HepG2 (cell line): Measurements from ENCODE around the gene TMEM217. TPM values are rescaled to one million over a fixed set of nuclear protein-coding genes. Genes with fewer than 3 reads are reported as not detected.
A peak's percentile ranks its signal among the peaks of the same experiment; 100 is the strongest.

ENCODE experiments used
- EHMT2 ChIP-seq: fragments of 200-600 bp; sonication (generic); IDR thresholded peaks from 2 replicates; pipeline ENCODE4 v1.7.0; 2017; ENCODE audit warnings: antibody characterized with exemption, low read depth, low read length, borderline replicate concordance
- FOXA3 ChIP-seq: IDR thresholded peaks from 2 replicates; pipeline ENCODE4 v1.6.1; 2016; ENCODE audit warnings: missing genetic modification reagents, missing compliant biosample characterization
- HDAC2 ChIP-seq: sonication (generic); formaldehyde crosslinking; IDR thresholded peaks from 2 replicates; pipeline ENCODE4 v1.4.0; 2020; ENCODE audit warnings: missing genetic modification reagents
- KDM2A ChIP-seq: sonication (generic); formaldehyde crosslinking; IDR thresholded peaks from 2 replicates; pipeline ENCODE4 v1.4.0; 2020; ENCODE audit warnings: low read depth, missing genetic modification reagents, borderline replicate concordance
- MAX ChIP-seq: IDR thresholded peaks from 2 replicates; pipeline ENCODE4 v1.6.1; 2012; ENCODE audit warnings: inconsistent platforms
- MED1 ChIP-seq: sonication (generic); formaldehyde crosslinking; IDR thresholded peaks from 2 replicates; pipeline ENCODE4 v1.4.0; 2020; ENCODE audit warnings: missing genetic modification reagents
- MED8 ChIP-seq: sonication (generic); formaldehyde crosslinking; IDR thresholded peaks from 2 replicates; pipeline ENCODE4 v1.8.1; 2023; ENCODE audit warnings: mild to moderate bottlenecking, missing genetic modification reagents; ENCODE audit not compliant: insufficient replicate concordance
- POGZ ChIP-seq: sonication (generic); formaldehyde crosslinking; IDR thresholded peaks from 2 replicates; pipeline ENCODE4 v1.4.0; 2020; ENCODE audit warnings: mild to moderate bottlenecking, missing genetic modification reagents
- SKI ChIP-seq: fragments of 450-650 bp; IDR thresholded peaks from one replicate; pipeline ENCODE4 v1.6.1; 2018; ENCODE audit warnings: mild to moderate bottlenecking; ENCODE audit not compliant: partially characterized antibody
- SP1 ChIP-seq, 2 experiments: fragments of 450-650 bp in 1 of 2; sonication (generic) in 1 of 2; formaldehyde crosslinking in 1 of 2; IDR thresholded peaks; 2 replicates each; pipeline versions ENCODE4 v1.4.0 to v1.6.1; 2016 to 2020; ENCODE audit warnings: missing genetic modification reagents in 1 of 2
- SRSF1 ChIP-seq: fragments of 200-400 bp; formaldehyde crosslinking; optimal IDR thresholded peaks from 2 replicates; pipeline ENCODE3; 2017; ENCODE audit warnings: mild to moderate bottlenecking, low read depth, low read length, moderate library complexity
- ZEB1 ChIP-seq: IDR thresholded peaks from 2 replicates; pipeline ENCODE4 v1.6.1; 2012; ENCODE audit warnings: mild to moderate bottlenecking, low read depth, inconsistent platforms; ENCODE audit not compliant: insufficient replicate concordance
- ZFP90 ChIP-seq: sonication (generic); formaldehyde crosslinking; IDR thresholded peaks from 2 replicates; pipeline ENCODE4 v1.8.0; 2022; ENCODE audit warnings: missing genetic modification reagents, mild to moderate bottlenecking, inconsistent platforms, borderline replicate concordance
- ZMYM3 ChIP-seq: sonication (generic); formaldehyde crosslinking; IDR thresholded peaks from 2 replicates; pipeline ENCODE4 v1.5.1; 2020; ENCODE audit warnings: mild to moderate bottlenecking, missing genetic modification reagents
- ZNF280B ChIP-seq: sonication (generic); formaldehyde crosslinking; IDR thresholded peaks from 2 replicates; pipeline ENCODE4 v1.5.0; 2020; ENCODE audit warnings: missing genetic modification reagents, mild to moderate bottlenecking, borderline replicate concordance
- ZNF720 ChIP-seq: sonication (generic); formaldehyde crosslinking; IDR thresholded peaks from 2 replicates; pipeline ENCODE4 v1.4.0; 2020; ENCODE audit warnings: missing genetic modification reagents
- ZNF792 ChIP-seq: IDR thresholded peaks from 2 replicates; pipeline ENCODE4 v1.6.1; 2016
- polyA plus RNA-seq, 8 experiments: library from polyadenylated mRNA; depleted of rRNA in 3 of 8; stranded (reverse) in 7 of 8; unstranded in 1 of 8; fragments of >200 nt; fragmentation: Illumina TruSeq in 4 of 8; extraction: Trizol in 4 of 8; gene quantifications; 2 replicates each; pipeline versions ENCODE4 v1.2.1 to v1.2.3, GENCODE V29; 2011 to 2016; ENCODE audit warnings: low read depth in 4 of 8, missing spikeins in 1 of 8, mixed read lengths in 1 of 8; ENCODE audit not compliant: insufficient read depth in 1 of 8
- total RNA-seq, 5 experiments: library from RNA; depleted of rRNA; stranded (reverse); fragments of >200 nt; fragmentation: Illumina TruSeq; extraction: Trizol; gene quantifications; 2 replicates each; pipeline ENCODE4 v1.2.3, GENCODE V29; 2016; ENCODE audit warnings: low read depth in 1 of 5
- TF ChIP-seq, protein P1 (sequence below): IDR thresholded peaks from 2 replicates; pipeline ENCODE4 v1.6.1; 2016; ENCODE audit warnings: low read depth, missing genetic modification reagents, missing compliant biosample characterization
- TF ChIP-seq, protein P2 (sequence below): sonication (generic); formaldehyde crosslinking; IDR thresholded peaks from 2 replicates; pipeline ENCODE4 v1.8.1; 2023; ENCODE audit warnings: mild to moderate bottlenecking, inconsistent platforms, moderate library complexity, missing genetic modification reagents, borderline replicate concordance

TMEM217 gene
- total and polyA plus RNA-seq, 2 of the 13 experiments (the other 11 are each of a cell fraction or from before 2014, with no cell fraction given): 2.3 to 3.4 TPM

DNA sequence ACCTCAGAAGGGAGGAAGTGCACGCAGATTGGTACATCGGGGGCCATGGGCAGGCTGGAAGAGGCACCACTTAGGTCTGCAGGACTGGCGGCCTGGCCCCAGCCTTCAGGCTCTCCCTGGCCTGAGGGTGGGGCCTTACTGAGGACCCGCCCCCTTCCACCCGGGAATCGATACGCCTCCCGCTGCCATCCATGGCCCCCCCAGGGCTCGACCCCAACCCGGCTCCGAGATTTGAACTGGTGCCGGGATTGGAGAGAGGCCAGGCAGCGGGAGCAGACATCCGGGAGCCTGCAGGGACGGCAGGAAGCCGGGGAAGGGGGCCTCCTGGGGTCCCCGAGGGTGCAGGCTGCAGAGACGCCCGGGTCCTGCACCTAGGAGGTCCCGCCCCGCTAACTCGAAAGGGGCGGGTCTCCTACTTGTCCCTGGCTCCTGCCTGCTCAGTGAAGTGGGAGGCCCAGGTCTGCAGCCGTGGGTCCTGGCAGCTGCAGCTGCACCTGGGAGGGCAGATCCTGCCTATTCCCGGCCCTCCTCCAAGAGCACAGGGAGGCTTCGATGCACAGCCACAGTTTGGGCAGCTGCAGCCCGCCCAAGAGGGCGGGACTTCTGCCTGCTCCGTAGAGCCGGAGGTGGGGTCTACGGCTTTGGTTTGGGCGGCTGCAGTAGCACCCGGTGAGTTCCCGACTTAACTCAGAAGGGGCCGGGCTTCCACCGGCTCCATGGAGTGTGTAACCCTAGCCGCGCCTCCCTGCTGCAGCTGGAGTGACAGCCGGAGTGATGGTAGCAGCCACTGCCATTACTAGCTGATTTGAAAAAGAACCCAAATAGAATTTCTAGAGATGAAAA is 35.6 kb downstream of the TMEM217 start (continued):
- TF ChIP-seq, protein P1, sequence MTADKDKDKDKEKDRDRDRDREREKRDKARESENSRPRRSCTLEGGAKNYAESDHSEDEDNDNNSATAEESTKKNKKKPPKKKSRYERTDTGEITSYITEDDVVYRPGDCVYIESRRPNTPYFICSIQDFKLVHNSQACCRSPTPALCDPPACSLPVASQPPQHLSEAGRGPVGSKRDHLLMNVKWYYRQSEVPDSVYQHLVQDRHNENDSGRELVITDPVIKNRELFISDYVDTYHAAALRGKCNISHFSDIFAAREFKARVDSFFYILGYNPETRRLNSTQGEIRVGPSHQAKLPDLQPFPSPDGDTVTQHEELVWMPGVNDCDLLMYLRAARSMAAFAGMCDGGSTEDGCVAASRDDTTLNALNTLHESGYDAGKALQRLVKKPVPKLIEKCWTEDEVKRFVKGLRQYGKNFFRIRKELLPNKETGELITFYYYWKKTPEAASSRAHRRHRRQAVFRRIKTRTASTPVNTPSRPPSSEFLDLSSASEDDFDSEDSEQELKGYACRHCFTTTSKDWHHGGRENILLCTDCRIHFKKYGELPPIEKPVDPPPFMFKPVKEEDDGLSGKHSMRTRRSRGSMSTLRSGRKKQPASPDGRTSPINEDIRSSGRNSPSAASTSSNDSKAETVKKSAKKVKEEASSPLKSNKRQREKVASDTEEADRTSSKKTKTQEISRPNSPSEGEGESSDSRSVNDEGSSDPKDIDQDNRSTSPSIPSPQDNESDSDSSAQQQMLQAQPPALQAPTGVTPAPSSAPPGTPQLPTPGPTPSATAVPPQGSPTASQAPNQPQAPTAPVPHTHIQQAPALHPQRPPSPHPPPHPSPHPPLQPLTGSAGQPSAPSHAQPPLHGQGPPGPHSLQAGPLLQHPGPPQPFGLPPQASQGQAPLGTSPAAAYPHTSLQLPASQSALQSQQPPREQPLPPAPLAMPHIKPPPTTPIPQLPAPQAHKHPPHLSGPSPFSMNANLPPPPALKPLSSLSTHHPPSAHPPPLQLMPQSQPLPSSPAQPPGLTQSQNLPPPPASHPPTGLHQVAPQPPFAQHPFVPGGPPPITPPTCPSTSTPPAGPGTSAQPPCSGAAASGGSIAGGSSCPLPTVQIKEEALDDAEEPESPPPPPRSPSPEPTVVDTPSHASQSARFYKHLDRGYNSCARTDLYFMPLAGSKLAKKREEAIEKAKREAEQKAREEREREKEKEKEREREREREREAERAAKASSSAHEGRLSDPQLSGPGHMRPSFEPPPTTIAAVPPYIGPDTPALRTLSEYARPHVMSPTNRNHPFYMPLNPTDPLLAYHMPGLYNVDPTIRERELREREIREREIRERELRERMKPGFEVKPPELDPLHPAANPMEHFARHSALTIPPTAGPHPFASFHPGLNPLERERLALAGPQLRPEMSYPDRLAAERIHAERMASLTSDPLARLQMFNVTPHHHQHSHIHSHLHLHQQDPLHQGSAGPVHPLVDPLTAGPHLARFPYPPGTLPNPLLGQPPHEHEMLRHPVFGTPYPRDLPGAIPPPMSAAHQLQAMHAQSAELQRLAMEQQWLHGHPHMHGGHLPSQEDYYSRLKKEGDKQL (CRISPR knock-in tag): 0 out of 2 replicates have a peak, but pooled peaks have one; percentile 28
- TF ChIP-seq SRSF1 (peak; percentile 90), MED8 (CRISPR knock-in tag) (peak; percentile 25), ZMYM3 (CRISPR knock-in tag) (no peak), EHMT2 (no peak), ZEB1 (peak; percentile 37), ZNF792 (0 out of 2 replicates have a peak, but pooled peaks have one; percentile 15), ZNF720 (CRISPR knock-in tag) (no peak), ZFP90 (CRISPR knock-in tag) (peak; percentile 81; the same call in 1 of the 2 replicates), POGZ (CRISPR knock-in tag) (peak; percentile 45; the same call in 1 of the 2 replicates), FOXA3 (CRISPR knock-in tag) (peak; percentile 12; the same call in 1 of the 2 replicates), SKI (peak; percentile 65), MAX (0 out of 2 replicates have a peak, but pooled peaks have one; percentile 16), ZNF280B (no peak; the same call in 1 of the 2 replicates), MED1 (no peak), KDM2A (CRISPR knock-in tag) (peak; percentile 72), SP1 (IDR thresholded peaks at IDR 0.05) (no peak), SP1 (CRISPR knock-in tag; IDR thresholded peaks at IDR 0.05) (peak; percentile 74), HDAC2 (CRISPR knock-in tag) (peak; percentile 50; the same call in 1 of the 2 replicates)
- TF ChIP-seq, protein P2, sequence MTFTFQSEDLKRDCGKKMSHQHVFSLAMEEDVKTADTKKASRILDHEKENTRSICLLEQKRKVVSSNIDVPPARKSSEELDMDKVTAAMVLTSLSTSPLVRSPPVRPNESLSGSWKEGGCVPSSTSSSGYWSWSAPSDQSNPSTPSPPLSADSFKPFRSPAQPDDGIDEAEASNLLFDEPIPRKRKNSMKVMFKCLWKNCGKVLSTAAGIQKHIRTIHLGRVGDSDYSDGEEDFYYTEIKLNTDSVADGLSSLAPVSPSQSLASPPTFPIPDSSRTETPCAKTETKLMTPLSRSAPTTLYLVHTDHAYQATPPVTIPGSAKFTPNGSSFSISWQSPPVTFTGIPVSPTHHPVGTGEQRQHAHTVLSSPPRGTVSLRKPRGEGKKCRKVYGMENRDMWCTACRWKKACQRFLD (CRISPR knock-in tag): 0 out of 2 replicates have a peak, but pooled peaks have one; percentile 72
